Dendritic cell treated with granulocyte-macrophage colony-stimulating factor and Interleukin-4, amounts not matched to agents 40 ng/mL and 50 ng/mL, for 4 days (primary cell): ENCODE measurements around the gene IFT81.
"Not testable (repeated sequence)": the region's sequence is repeated elsewhere in the genome, so short reads cannot be mapped to it uniquely, and the experiment has no call there.

Experiments used
- H3K27ac Mint-ChIP-seq: one replicate; pipeline ENCODE4 v1.8.0; 2022; ENCODE audit warnings: mild to moderate bottlenecking, mixed read lengths
- H3K27me3 Mint-ChIP-seq: one replicate; pipeline ENCODE4 v1.8.0; 2022; ENCODE audit warnings: mild to moderate bottlenecking, mixed read lengths
- H3K36me3 Mint-ChIP-seq: one replicate; pipeline ENCODE4 v1.8.0; 2022; ENCODE audit warnings: low read depth, mixed read lengths
- H3K4me1 Mint-ChIP-seq: one replicate; pipeline ENCODE4 v1.8.0; 2022; ENCODE audit warnings: low read depth, mixed read lengths
- H3K4me3 Mint-ChIP-seq: one replicate; pipeline ENCODE4 v1.8.0; 2022; ENCODE audit warnings: mild to moderate bottlenecking, moderate library complexity, mixed read lengths
- H3K9me3 Mint-ChIP-seq: one replicate; pipeline ENCODE4 v1.8.0; 2022; ENCODE audit warnings: mixed read lengths
- intact Hi-C: fragments of 100-400 bp; cut with micrococcal nuclease; formaldehyde crosslinking; loops from one replicate; pipeline ENCODE4 v1.15.0; 2022

Gene IFT81

GRCh38 chr12:110183386-110183785, 59.2 kb downstream of the IFT81 start:
- no peaks in the 10 kb centered on the region for H3K27me3 Mint-ChIP-seq
- intact Hi-C loops: no loop called here
- H3K4me1 Mint-ChIP-seq: no peaks in the 10 kb centered on the region
- H3K9me3 Mint-ChIP-seq: peaks cover 29% of the 10 kb centered on the region
- no peak overlapping the region for H3K4me3 Mint-ChIP-seq
- H3K36me3 Mint-ChIP-seq: peaks cover 15% of the 10 kb centered on the region
- H3K27ac Mint-ChIP-seq: no peak overlapping the region

- no peaks in the 10 kb centered on the region for H3K4me1 Mint-ChIP-seq
- H3K27ac Mint-ChIP-seq: no peak overlapping the region
These were observed 61.5 kb downstream of the IFT81 start for GRCh38 chr12:110185626-110186025.

GRCh38 chr12:110186059-110186458, 61.9 kb downstream of the IFT81 start:
- H3K9me3 Mint-ChIP-seq: peaks cover 33% of the 10 kb centered on the region
- H3K4me3 Mint-ChIP-seq: no peak overlapping the region
- H3K27ac Mint-ChIP-seq: no peak overlapping the region
- H3K27me3 Mint-ChIP-seq: no peaks in the 10 kb centered on the region
- no peaks in the 10 kb centered on the region for H3K4me1 Mint-ChIP-seq
- intact Hi-C loops: no loop called here
- H3K36me3 Mint-ChIP-seq: peaks cover 15% of the 10 kb centered on the region

More at GRCh38 chr12:110185626-110186025, 61.5 kb downstream of the IFT81 start:
- no peaks in the 10 kb centered on the region for H3K27me3 Mint-ChIP-seq
- peaks cover 15% of the 10 kb centered on the region for H3K36me3 Mint-ChIP-seq
- intact Hi-C loops: no loop called here
- H3K9me3 Mint-ChIP-seq: peaks cover 33% of the 10 kb centered on the region
- no peak overlapping the region for H3K4me3 Mint-ChIP-seq

- intact Hi-C loops: no loop called here
- H3K9me3 Mint-ChIP-seq: peaks cover 6% of the 10 kb centered on the region
- no peak overlapping the region for H3K27ac Mint-ChIP-seq
- H3K4me3 Mint-ChIP-seq: no peak overlapping the region
- no peaks in the 10 kb centered on the region for H3K4me1 Mint-ChIP-seq
- H3K27me3 Mint-ChIP-seq: no peaks in the 10 kb centered on the region
- no peaks in the 10 kb centered on the region for H3K36me3 Mint-ChIP-seq
These were observed 69.0 kb downstream of the IFT81 start for GRCh38 chr12:110193196-110193595.

GRCh38 chr12:110197003-110197402, 72.8 kb downstream of the IFT81 start:
- H3K4me1 Mint-ChIP-seq: peaks cover 7% of the 10 kb centered on the region
- no peaks in the 10 kb centered on the region for H3K36me3 Mint-ChIP-seq
- no peaks in the 10 kb centered on the region for H3K9me3 Mint-ChIP-seq

GRCh38 chr12:110198386-110198785, 74.2 kb downstream of the IFT81 start:
- intact Hi-C loops: no loop called here
- Mint-ChIP-seq H3K4me1 (peaks cover 7% of the 10 kb centered on the region), H3K27ac (no peak overlapping the region), H3K36me3 (no peaks in the 10 kb centered on the region), H3K27me3 (no peaks in the 10 kb centered on the region), H3K9me3 (no peaks in the 10 kb centered on the region), H3K4me3 (no peak overlapping the region)

More at GRCh38 chr12:110197003-110197402, 72.8 kb downstream of the IFT81 start:
- intact Hi-C loops: no loop called here
- no peak overlapping the region for H3K4me3 Mint-ChIP-seq
- H3K27me3 Mint-ChIP-seq: no peaks in the 10 kb centered on the region
- no peak overlapping the region for H3K27ac Mint-ChIP-seq

- H3K27ac Mint-ChIP-seq: no peak overlapping the region
- H3K27me3 Mint-ChIP-seq: no peaks in the 10 kb centered on the region
- peaks cover 7% of the 10 kb centered on the region for H3K4me1 Mint-ChIP-seq
- H3K36me3 Mint-ChIP-seq: no peaks in the 10 kb centered on the region
- H3K9me3 Mint-ChIP-seq: no peaks in the 10 kb centered on the region
- intact Hi-C loops: no loop called here
- no peak overlapping the region for H3K4me3 Mint-ChIP-seq
These were observed 75.4 kb downstream of the IFT81 start for GRCh38 chr12:110199339-110200123.

- H3K9me3 Mint-ChIP-seq: no peaks in the 10 kb centered on the region
- H3K36me3 Mint-ChIP-seq: no peaks in the 10 kb centered on the region
- H3K27me3 Mint-ChIP-seq: no peaks in the 10 kb centered on the region
- intact Hi-C loops: no loop called here
- no peak overlapping the region for H3K27ac Mint-ChIP-seq
- H3K4me3 Mint-ChIP-seq: no peak overlapping the region
- H3K4me1 Mint-ChIP-seq: peaks cover 7% of the 10 kb centered on the region
These were observed 75.9 kb downstream of the IFT81 start for GRCh38 chr12:110200124-110200417.

GRCh38 chr12:110201995-110202394, 77.8 kb downstream of the IFT81 start:
- H3K4me3 Mint-ChIP-seq: no peak overlapping the region
- no peaks in the 10 kb centered on the region for H3K36me3 Mint-ChIP-seq
- no peaks in the 10 kb centered on the region for H3K9me3 Mint-ChIP-seq
- no peaks in the 10 kb centered on the region for H3K27me3 Mint-ChIP-seq
- peaks cover 7% of the 10 kb centered on the region for H3K4me1 Mint-ChIP-seq
- H3K27ac Mint-ChIP-seq: no peak overlapping the region
- intact Hi-C loops: no loop called here

GRCh38 chr12:110203546-110203945, 79.4 kb downstream of the IFT81 start:
- no peak overlapping the region for H3K27ac Mint-ChIP-seq
- no peaks in the 10 kb centered on the region for H3K27me3 Mint-ChIP-seq
- H3K36me3 Mint-ChIP-seq: no peaks in the 10 kb centered on the region
- no peaks in the 10 kb centered on the region for H3K9me3 Mint-ChIP-seq
- intact Hi-C loops: no loop called here
- H3K4me1 Mint-ChIP-seq: peaks cover 7% of the 10 kb centered on the region
- no peak overlapping the region for H3K4me3 Mint-ChIP-seq

- Mint-ChIP-seq H3K4me3 (no peak overlapping the region), H3K36me3 (no peaks in the 10 kb centered on the region), H3K27ac (no peak overlapping the region), H3K4me1 (no peaks in the 10 kb centered on the region), H3K27me3 (no peaks in the 10 kb centered on the region), H3K9me3 (no peaks in the 10 kb centered on the region)
- intact Hi-C loops: no loop called here
These were observed 81.8 kb downstream of the IFT81 start for GRCh38 chr12:110205931-110206330.

GRCh38 chr12:110211639-110212536, 87.7 kb downstream of the IFT81 start:
- H3K4me1 Mint-ChIP-seq, H3K4me3 Mint-ChIP-seq, H3K9me3 Mint-ChIP-seq, H3K27me3 Mint-ChIP-seq, intact Hi-C loops, H3K27ac Mint-ChIP-seq, H3K36me3 Mint-ChIP-seq: not testable (repeated sequence)

GRCh38 chr12:110217996-110218674, 94.0 kb downstream of the IFT81 start:
- H3K4me1 Mint-ChIP-seq: no peaks in the 10 kb centered on the region
- intact Hi-C loops: no loop called here
- no peak overlapping the region for H3K27ac Mint-ChIP-seq
- H3K4me3 Mint-ChIP-seq: no peak overlapping the region
- peaks cover 4% of the 10 kb centered on the region for H3K9me3 Mint-ChIP-seq
- no peaks in the 10 kb centered on the region for H3K36me3 Mint-ChIP-seq
- H3K27me3 Mint-ChIP-seq: no peaks in the 10 kb centered on the region

- Mint-ChIP-seq H3K27me3 (no peaks in the 10 kb centered on the region), H3K4me3 (no peak overlapping the region), H3K4me1 (peaks cover 16% of the 10 kb centered on the region), H3K36me3 (no peaks in the 10 kb centered on the region), H3K9me3 (no peaks in the 10 kb centered on the region), H3K27ac (no peak overlapping the region)
- intact Hi-C loops: no loop called here
These were observed 97.9 kb downstream of the IFT81 start for GRCh38 chr12:110222027-110222426.
